IMR-90 (cell line): ENCODE measurements around the gene MYH3. TPM values are rescaled to one million over a fixed set of nuclear protein-coding genes. Genes with fewer than 3 reads are reported as not detected.
A peak's percentile ranks its signal among the peaks of the same experiment; 100 is the strongest.

Experiments used
- ATAC-seq: fragments of 200-7000 bp; cut with Tn5 transposase; 2 replicates; pipeline ENCODE4 v1.9.1; 2020; ENCODE audit warnings: low read depth, mild to moderate bottlenecking, moderate library complexity
- BruUV-seq: library from RNA; stranded (reverse); fragments of 400-500 nt; replicated peaks from 2 replicates; lab custom pipeline; 2021; lab: Mats Ljungman, UMichigan
- CTCF ChIA-PET: fragments of 300-600 bp; formaldehyde crosslinking; extraction: SDS; loops from one replicate; lab custom pipeline; 2021; ENCODE audit warnings: antibody characterized with exemption; lab: Yijun Ruan, JAX
- POLR2A ChIA-PET: fragments of 300-600 bp; sonication (Branson Sonifier 250); formaldehyde crosslinking; loops from one replicate; lab custom pipeline; 2022; ENCODE audit warnings: antibody characterized with exemption; ENCODE audit not compliant: unreplicated experiment; lab: Charles Lee
- DNase-seq: peaks from one replicate; pipeline ENCODE4 v3.0.0; 2013
- H2AFZ ChIP-seq: replicated peaks from 2 replicates; pipeline ENCODE3; 2013; ENCODE audit warnings: low read length, mild to moderate bottlenecking; ENCODE audit not compliant: poor library complexity
- H2AK5ac ChIP-seq: 2 replicates; pipeline ENCODE4 v1.6.1; 2013; ENCODE audit warnings: low read depth, low read length, inconsistent platforms
- H2AK9ac ChIP-seq: replicated peaks from 2 replicates; pipeline ENCODE3; 2013; ENCODE audit warnings: mild to moderate bottlenecking, low read depth, low read length, moderate library complexity; ENCODE audit not compliant: poor library complexity
- H2BK120ac ChIP-seq: 2 replicates; pipeline ENCODE4 v1.6.1; 2013; ENCODE audit warnings: low read depth, low read length, inconsistent platforms
- H2BK15ac ChIP-seq: 3 replicates; pipeline ENCODE4 v1.6.1; 2013; ENCODE audit warnings: low read depth, low read length, inconsistent platforms
- H2BK20ac ChIP-seq: 2 replicates; pipeline ENCODE4 v1.6.1; 2013; ENCODE audit warnings: low read depth, mild to moderate bottlenecking, inconsistent platforms, low read length, moderate library complexity
- H2BK5ac ChIP-seq: 2 replicates; pipeline ENCODE4 v1.6.1; 2013; ENCODE audit warnings: mild to moderate bottlenecking, low read depth, low read length, inconsistent platforms; ENCODE audit not compliant: poor library complexity, severe bottlenecking
- H3K14ac ChIP-seq: replicated peaks from 2 replicates; pipeline ENCODE4 v1.6.1; 2013; ENCODE audit warnings: low read depth, low read length, inconsistent platforms
- H3K18ac ChIP-seq: 2 replicates; pipeline ENCODE4 v1.6.1; 2013; ENCODE audit warnings: low read depth, low read length, control low read depth
- H3K23ac ChIP-seq: 2 replicates; pipeline ENCODE4 v1.6.1; 2013; ENCODE audit warnings: low read depth, low read length, inconsistent platforms
- H3K27ac ChIP-seq: 2 replicates; pipeline ENCODE4 v1.5.1; 2013; ENCODE audit warnings: mild to moderate bottlenecking, control low read depth, low read length; ENCODE audit not compliant: insufficient read depth
- H3K27me3 ChIP-seq: 2 replicates; pipeline ENCODE4 v1.6.1; 2013; ENCODE audit warnings: low read length; ENCODE audit not compliant: control insufficient read depth, insufficient read depth
- H3K36me3 ChIP-seq: 2 replicates; pipeline ENCODE4 v1.6.1; 2013; ENCODE audit warnings: low read length, mixed read lengths; ENCODE audit not compliant: control insufficient read depth, insufficient read depth
- H3K4ac ChIP-seq: 2 replicates; pipeline ENCODE4 v1.6.1; 2013; ENCODE audit warnings: low read depth, low read length, inconsistent platforms
- H3K4me1 ChIP-seq: 2 replicates; pipeline ENCODE4 v1.6.1; 2013; ENCODE audit warnings: low read length, mixed read lengths; ENCODE audit not compliant: control insufficient read depth, insufficient read depth
- H3K4me2 ChIP-seq: 2 replicates; pipeline ENCODE4 v1.6.1; 2013; ENCODE audit warnings: low read depth, mild to moderate bottlenecking, control low read depth, low read length, moderate library complexity
- H3K4me3 ChIP-seq: 2 replicates; pipeline ENCODE4 v1.5.1; 2013; ENCODE audit warnings: low read depth, mild to moderate bottlenecking, control low read depth, low read length, moderate library complexity; ENCODE audit not compliant: insufficient read depth
- H3K56ac ChIP-seq: 2 replicates; pipeline ENCODE4 v1.6.1; 2013; ENCODE audit warnings: low read length, inconsistent platforms; ENCODE audit not compliant: insufficient read depth; ENCODE audit errors: extremely low read depth
- H3K79me1 ChIP-seq, 2 experiments: 2 replicates each; pipeline ENCODE4 v1.6.1; 2013; ENCODE audit warnings: low read length in 2 of 2, inconsistent platforms in 1 of 2, low read depth in 1 of 2
- H3K9ac ChIP-seq: 2 replicates; pipeline ENCODE4 v1.6.1; 2013; ENCODE audit warnings: low read depth, low read length, control low read depth
- H3K9me1 ChIP-seq: 2 replicates; pipeline ENCODE4 v1.6.1; 2013; ENCODE audit warnings: low read length, inconsistent platforms; ENCODE audit not compliant: insufficient read depth
- H3K9me3 ChIP-seq: 2 replicates; pipeline ENCODE4 v1.6.1; 2013; ENCODE audit warnings: low read length; ENCODE audit not compliant: control insufficient read depth, insufficient read depth
- H4K20me1 ChIP-seq: 2 replicates; pipeline ENCODE4 v1.6.1; 2013; ENCODE audit warnings: low read length, inconsistent platforms; ENCODE audit not compliant: insufficient read depth
- H4K5ac ChIP-seq: 2 replicates; pipeline ENCODE4 v1.6.1; 2013; ENCODE audit warnings: mild to moderate bottlenecking, low read depth, low read length, control low read depth
- H4K8ac ChIP-seq, 2 experiments: 2 replicates each; pipeline ENCODE4 v1.6.1; 2013; ENCODE audit warnings: low read depth in 2 of 2, low read length in 2 of 2, control low read depth in 1 of 2, inconsistent platforms in 1 of 2
- H4K91ac ChIP-seq: 2 replicates; pipeline ENCODE4 v1.6.1; 2013; ENCODE audit warnings: low read depth, low read length, inconsistent platforms; ENCODE audit not compliant: insufficient read depth
- MAZ ChIP-seq: IDR thresholded peaks from 2 replicates; pipeline ENCODE4 v1.6.1; 2012; ENCODE audit warnings: low read depth, mild to moderate bottlenecking, low read length, improper control_type of control experiment, moderate library complexity, borderline replicate concordance
- MXI1 ChIP-seq: IDR thresholded peaks from 2 replicates; pipeline ENCODE4 v1.6.1; 2012; ENCODE audit warnings: low read depth, mild to moderate bottlenecking, low read length, moderate library complexity, borderline replicate concordance
- RAD21 ChIP-seq: IDR thresholded peaks from 2 replicates; pipeline ENCODE4 v1.6.1; 2012; ENCODE audit warnings: low read length, improper control_type of control experiment
- SMC3 ChIP-seq: fragments of 150-350 bp; IDR thresholded peaks from 2 replicates; pipeline ENCODE4 v1.6.1; 2016; ENCODE audit warnings: low read depth, mild to moderate bottlenecking, antibody characterized with exemption, low read length, moderate library complexity
- whole genome bisulfite sequencing, 2 experiments: methylation state at CpG; one replicate each; pipeline versions ENCODE4 v1.1.5 to v1.1.7; 2013; ENCODE audit warnings: missing lambda C conversion rate in 2 of 2; ENCODE audit not compliant: insufficient read length in 1 of 2; ENCODE audit errors: extremely low coverage in 2 of 2; 5-methylcytosine and 5-hydroxymethylcytosine counted together
- dilution Hi-C: fragments of 300-500 bp; cut with HindIII; formaldehyde crosslinking; loops from one replicate; pipeline ENCODE4 v1.14.3; 2018; ENCODE audit warnings: low sequenced_read_pairs; ENCODE audit not compliant: unreplicated experiment
- in situ Hi-C: fragments of 300-500 bp; cut with MboI; formaldehyde crosslinking; loops from 3 replicates; pipeline ENCODE4 v1.14.3; 2019; ENCODE audit warnings: low sequenced_read_pairs, inconsistent platforms, mixed read lengths
- intact Hi-C: fragments of 100-400 bp; cut with micrococcal nuclease; formaldehyde crosslinking; loops from 2 replicates; pipeline ENCODE4 v1.10.0; 2022
- polyA plus RNA-seq, 3 experiments: library from polyadenylated mRNA; depleted of rRNA; stranded (reverse); fragments of >200 nt; gene quantifications; 2 replicates each; pipeline ENCODE4 v1.2.3, GENCODE V29; 2012; ENCODE audit warnings: low replicate concordance in 1 of 3
- total RNA-seq: library from RNA; depleted of rRNA; stranded (reverse); fragments of >200 nt; gene quantifications from 2 replicates; pipeline ENCODE4 v1.2.3, GENCODE V29; 2012
- TF ChIP-seq, protein P1 (sequence below): conservative IDR thresholded peaks from 2 replicates; pipeline ENCODE4 v1.5.1; 2012; ENCODE audit warnings: mild to moderate bottlenecking, low read depth, low read length, improper control_type of control experiment

Gene MYH3
- total and polyA plus RNA-seq, 2 of the 4 experiments (the other 2 are of a cell fraction): 0.54 to 0.63 TPM

DNA sequence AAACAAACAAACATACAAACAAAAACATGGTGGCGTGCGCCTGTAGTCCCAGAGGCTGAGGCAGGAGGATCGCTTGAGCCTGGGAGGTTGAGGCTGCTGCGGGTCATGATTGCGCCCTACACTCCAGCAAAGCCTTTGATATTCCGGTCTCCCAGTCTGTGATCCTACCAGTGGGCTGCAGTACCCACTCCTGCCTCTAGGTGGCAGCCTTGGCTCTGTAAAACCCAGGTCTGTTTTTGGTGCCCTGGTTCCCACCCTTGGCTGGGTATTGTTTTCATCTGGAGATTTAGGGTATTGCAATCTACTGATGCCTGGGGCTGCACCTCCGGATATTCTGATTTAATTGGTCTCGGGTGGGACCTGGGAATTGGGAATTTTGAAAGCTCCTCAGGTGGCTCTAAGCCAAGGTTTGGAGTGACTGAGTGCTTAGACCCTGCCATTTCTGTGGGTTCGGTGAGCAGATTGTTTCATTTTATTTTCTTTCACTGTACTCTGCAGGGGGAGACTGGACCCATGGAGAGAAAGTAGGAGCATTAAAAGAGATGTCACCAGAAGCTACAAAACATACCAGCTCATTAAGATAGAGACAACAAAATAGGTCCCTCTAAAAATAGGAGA, 40.5 kb downstream of the MYH3 start:
- Histone ChIP-seq H4K8ac (no peak overlapping the region), H3K27ac (no peak overlapping the region), H2AFZ (peak overlapping the region; percentile 47), H2BK20ac (no peak overlapping the region), H3K9me3 (no peaks in the 10 kb centered on the region), H4K5ac (no peak overlapping the region), H3K9ac (no peak overlapping the region), H2BK15ac (no peak overlapping the region), H3K27me3 (no peaks in the 10 kb centered on the region), H3K23ac (no peak overlapping the region), H3K36me3 (no peaks in the 10 kb centered on the region), H4K20me1 (no peaks in the 10 kb centered on the region), H4K91ac (no peak overlapping the region), H3K9me1 (no peaks in the 10 kb centered on the region), H3K4me1 (peaks cover 5% of the 10 kb centered on the region; the same call in 1 of the 2 replicates), H3K14ac (no peak overlapping the region), H3K79me1 (no peaks in the 10 kb centered on the region), H2BK120ac (no peak overlapping the region), H2AK5ac (no peak overlapping the region), H2BK5ac (no peak overlapping the region), H3K18ac (no peak overlapping the region), H3K4me3 (no peak overlapping the region), H3K4me2 (no peak overlapping the region), H3K56ac (no peak overlapping the region), H2AK9ac (no peak overlapping the region), H3K4ac (no peak overlapping the region)
- BruUV-seq: no TSS peak
- dilution Hi-C loops: no loop called here
- ATAC-seq (peak; percentile 85), DNase-seq (peak; percentile 61)
- in situ Hi-C loops: loop anchor here (10.0 to 25.0 kb wide), 2 partner anchors 652 to 879 kb away; no protein-coding TSS in a partner anchor
- POLR2A ChIA-PET: no interaction called here
- WGBS, 2 experiments: 53% methylated on average over 3 of the region's 9 CpGs; no CpG with 5 or more reads in 1 of the 2 experiments
- intact Hi-C loops: loop anchor here (10.0 kb wide), 2 partner anchors 322 to 492 kb away; no protein-coding TSS in a partner anchor
- CTCF ChIA-PET: interaction anchor here (0.7 to 2.4 kb wide), 13 partner anchors 9 to 1510 kb away, joined by 3 to 9 read pairs (median 3); no protein-coding TSS in a partner anchor
- TF ChIP-seq MAZ (no peak), RAD21 (peak; percentile 43; the same call in 1 of the 2 replicates), MXI1 (no peak), SMC3 (peak; percentile 7; the same call in 1 of the 2 replicates)
- TF ChIP-seq, protein P1, sequence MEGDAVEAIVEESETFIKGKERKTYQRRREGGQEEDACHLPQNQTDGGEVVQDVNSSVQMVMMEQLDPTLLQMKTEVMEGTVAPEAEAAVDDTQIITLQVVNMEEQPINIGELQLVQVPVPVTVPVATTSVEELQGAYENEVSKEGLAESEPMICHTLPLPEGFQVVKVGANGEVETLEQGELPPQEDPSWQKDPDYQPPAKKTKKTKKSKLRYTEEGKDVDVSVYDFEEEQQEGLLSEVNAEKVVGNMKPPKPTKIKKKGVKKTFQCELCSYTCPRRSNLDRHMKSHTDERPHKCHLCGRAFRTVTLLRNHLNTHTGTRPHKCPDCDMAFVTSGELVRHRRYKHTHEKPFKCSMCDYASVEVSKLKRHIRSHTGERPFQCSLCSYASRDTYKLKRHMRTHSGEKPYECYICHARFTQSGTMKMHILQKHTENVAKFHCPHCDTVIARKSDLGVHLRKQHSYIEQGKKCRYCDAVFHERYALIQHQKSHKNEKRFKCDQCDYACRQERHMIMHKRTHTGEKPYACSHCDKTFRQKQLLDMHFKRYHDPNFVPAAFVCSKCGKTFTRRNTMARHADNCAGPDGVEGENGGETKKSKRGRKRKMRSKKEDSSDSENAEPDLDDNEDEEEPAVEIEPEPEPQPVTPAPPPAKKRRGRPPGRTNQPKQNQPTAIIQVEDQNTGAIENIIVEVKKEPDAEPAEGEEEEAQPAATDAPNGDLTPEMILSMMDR: peak; percentile 87
